ENCODE data around the gene KIAA0232.

DNA sequence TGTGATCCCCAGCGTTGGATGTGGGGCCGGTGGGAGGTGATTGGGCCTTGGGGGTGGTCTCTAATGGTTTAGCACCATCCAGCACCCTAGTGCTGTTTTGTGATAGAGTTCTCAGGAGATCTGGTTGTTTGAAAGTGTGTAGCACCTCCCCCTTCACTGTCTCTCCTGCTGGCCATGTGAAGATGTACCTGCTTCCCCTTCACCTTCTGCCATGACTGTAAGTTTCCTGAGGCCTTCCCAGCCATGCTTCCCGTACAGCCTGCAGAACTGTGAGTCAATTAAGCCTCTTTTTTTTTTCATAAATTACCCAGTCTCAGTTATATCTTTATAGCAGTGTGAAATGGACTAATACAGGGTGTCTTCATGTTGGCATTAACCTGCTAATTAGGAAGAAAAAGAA lies 107.8 kb downstream of the KIAA0232 start:
- TF ChIP-seq, protein P1, sequence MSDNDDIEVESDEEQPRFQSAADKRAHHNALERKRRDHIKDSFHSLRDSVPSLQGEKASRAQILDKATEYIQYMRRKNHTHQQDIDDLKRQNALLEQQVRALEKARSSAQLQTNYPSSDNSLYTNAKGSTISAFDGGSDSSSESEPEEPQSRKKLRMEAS (CRISPR knock-in tag; IDR thresholded peaks at IDR 0.05), result no peak
- TF ChIP-seq, protein P2, sequence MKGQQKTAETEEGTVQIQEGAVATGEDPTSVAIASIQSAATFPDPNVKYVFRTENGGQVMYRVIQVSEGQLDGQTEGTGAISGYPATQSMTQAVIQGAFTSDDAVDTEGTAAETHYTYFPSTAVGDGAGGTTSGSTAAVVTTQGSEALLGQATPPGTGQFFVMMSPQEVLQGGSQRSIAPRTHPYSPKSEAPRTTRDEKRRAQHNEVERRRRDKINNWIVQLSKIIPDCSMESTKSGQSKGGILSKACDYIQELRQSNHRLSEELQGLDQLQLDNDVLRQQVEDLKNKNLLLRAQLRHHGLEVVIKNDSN (CRISPR knock-in tag; IDR thresholded peaks at IDR 0.05), result no peak
- TF ChIP-seq PCBP2 (IDR thresholded peaks at IDR 0.05; ENCODE audit: low read depth, low read length, poor library complexity, severe bottlenecking), result no peak
- TF ChIP-seq, protein P3, sequence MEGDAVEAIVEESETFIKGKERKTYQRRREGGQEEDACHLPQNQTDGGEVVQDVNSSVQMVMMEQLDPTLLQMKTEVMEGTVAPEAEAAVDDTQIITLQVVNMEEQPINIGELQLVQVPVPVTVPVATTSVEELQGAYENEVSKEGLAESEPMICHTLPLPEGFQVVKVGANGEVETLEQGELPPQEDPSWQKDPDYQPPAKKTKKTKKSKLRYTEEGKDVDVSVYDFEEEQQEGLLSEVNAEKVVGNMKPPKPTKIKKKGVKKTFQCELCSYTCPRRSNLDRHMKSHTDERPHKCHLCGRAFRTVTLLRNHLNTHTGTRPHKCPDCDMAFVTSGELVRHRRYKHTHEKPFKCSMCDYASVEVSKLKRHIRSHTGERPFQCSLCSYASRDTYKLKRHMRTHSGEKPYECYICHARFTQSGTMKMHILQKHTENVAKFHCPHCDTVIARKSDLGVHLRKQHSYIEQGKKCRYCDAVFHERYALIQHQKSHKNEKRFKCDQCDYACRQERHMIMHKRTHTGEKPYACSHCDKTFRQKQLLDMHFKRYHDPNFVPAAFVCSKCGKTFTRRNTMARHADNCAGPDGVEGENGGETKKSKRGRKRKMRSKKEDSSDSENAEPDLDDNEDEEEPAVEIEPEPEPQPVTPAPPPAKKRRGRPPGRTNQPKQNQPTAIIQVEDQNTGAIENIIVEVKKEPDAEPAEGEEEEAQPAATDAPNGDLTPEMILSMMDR (IDR thresholded peaks at IDR 0.05 in 2 of 3, conservative IDR thresholded peaks at IDR 0.05 in 1 of 3; ENCODE audit: insufficient read depth in 2 of 3, low read depth in 1 of 3, low read length in 3 of 3), result no peak
- TF ChIP-seq ZSCAN32 (CRISPR knock-in tag; IDR thresholded peaks at IDR 0.05), result no peak
- TF ChIP-seq ZNF639 (CRISPR knock-in tag; conservative IDR thresholded peaks at IDR 0.05 in 1 of 2, IDR thresholded peaks at IDR 0.05 in 1 of 2), result no peak
- no peak for TF ChIP-seq ZFX (CRISPR knock-in tag; IDR thresholded peaks at IDR 0.05)
- no peak for TF ChIP-seq TBP (optimal IDR thresholded peaks at IDR 0.05; ENCODE audit: low read depth, low read length)
- no peak for TF ChIP-seq FOXP1 (CRISPR knock-in tag; IDR thresholded peaks at IDR 0.05)
- TF ChIP-seq RAD21 (CRISPR knock-in tag; conservative IDR thresholded peaks at IDR 0.05 in 1 of 2, IDR thresholded peaks at IDR 0.05 in 1 of 2), result no peak
- no peak for TF ChIP-seq ESRRB (CRISPR knock-in tag; IDR thresholded peaks at IDR 0.05; ENCODE audit: borderline replicate concordance)
- TF ChIP-seq, protein P4, sequence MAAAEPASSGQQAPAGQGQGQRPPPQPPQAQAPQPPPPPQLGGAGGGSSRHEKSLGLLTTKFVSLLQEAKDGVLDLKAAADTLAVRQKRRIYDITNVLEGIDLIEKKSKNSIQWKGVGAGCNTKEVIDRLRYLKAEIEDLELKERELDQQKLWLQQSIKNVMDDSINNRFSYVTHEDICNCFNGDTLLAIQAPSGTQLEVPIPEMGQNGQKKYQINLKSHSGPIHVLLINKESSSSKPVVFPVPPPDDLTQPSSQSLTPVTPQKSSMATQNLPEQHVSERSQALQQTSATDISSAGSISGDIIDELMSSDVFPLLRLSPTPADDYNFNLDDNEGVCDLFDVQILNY (CRISPR knock-in tag; IDR thresholded peaks at IDR 0.05), result no peak

Measured in K562 (cell line).